ENCODE results near the gene SESTD1.

SESTD1 gene

GRCh38 chr2:179264368-179265081 lies at the start of gene SESTD1:
TSS of gene SESTD1 (minus strand) at chr2:179264832. CDS start at chr2:179191841, 72,991 bp downstream.
- DNase-seq (ENCODE audit: low read depth in 2 of 2) = peak; percentile 31 to 39

- DNase-seq (ENCODE audit: low read depth in 2 of 2) = no peak
Observed at GRCh38 chr2:179313057-179313456, 48.4 kb upstream of the SESTD1 start.

GRCh38 chr2:179311101-179311500 lies 46.5 kb upstream of the SESTD1 start:
- DNase-seq (ENCODE audit: low read depth in 2 of 2) = no peak

GRCh38 chr2:179307616-179308371 lies 43.2 kb upstream of the SESTD1 start:
- DNase-seq (ENCODE audit: low read depth in 2 of 2) = no peak

GRCh38 chr2:179305125-179305524 lies 40.5 kb upstream of the SESTD1 start:
- no peak for DNase-seq (ENCODE audit: low read depth in 2 of 2)

- DNase-seq (ENCODE audit: low read depth in 2 of 2) = no peak
Observed at GRCh38 chr2:179304424-179304823, 39.8 kb upstream of the SESTD1 start.

GRCh38 chr2:179302764-179303571 lies 38.3 kb upstream of the SESTD1 start:
- DNase-seq (ENCODE audit: low read depth in 2 of 2) = no peak

GRCh38 chr2:179302149-179302548 lies 37.5 kb upstream of the SESTD1 start:
- no peak for DNase-seq (ENCODE audit: low read depth in 2 of 2)

- no peak for DNase-seq (ENCODE audit: low read depth in 2 of 2)
Observed at GRCh38 chr2:179298666-179299065, 34.0 kb upstream of the SESTD1 start.

- DNase-seq (ENCODE audit: low read depth in 2 of 2) = no peak
Observed at GRCh38 chr2:179297927-179298326, 33.3 kb upstream of the SESTD1 start.

- DNase-seq (ENCODE audit: low read depth in 2 of 2) = no peak
Observed at GRCh38 chr2:179290329-179290728, 25.7 kb upstream of the SESTD1 start.

- DNase-seq (ENCODE audit: low read depth in 2 of 2) = no peak
Observed at GRCh38 chr2:179285060-179285459, 20.4 kb upstream of the SESTD1 start.

GRCh38 chr2:179277429-179278196 lies 13.0 kb upstream of the SESTD1 start:
- no peak for DNase-seq (ENCODE audit: low read depth in 2 of 2)

GRCh38 chr2:179275253-179276012 lies 10.8 kb upstream of the SESTD1 start:
- no peak for DNase-seq (ENCODE audit: low read depth in 2 of 2)

- no peak for DNase-seq (ENCODE audit: low read depth in 2 of 2)
Observed at GRCh38 chr2:179274749-179275148, 10.1 kb upstream of the SESTD1 start.

- no peak for DNase-seq (ENCODE audit: low read depth in 2 of 2)
Observed at GRCh38 chr2:179273461-179273962, 8.9 kb upstream of the SESTD1 start.

GRCh38 chr2:179272406-179273192 lies 8.0 kb upstream of the SESTD1 start:
- DNase-seq (ENCODE audit: low read depth in 2 of 2) = no peak

GRCh38 chr2:179270689-179271088 lies 6.1 kb upstream of the SESTD1 start:
- DNase-seq (ENCODE audit: low read depth in 2 of 2) = no peak

GRCh38 chr2:179268277-179268925 lies 3.8 kb upstream of the SESTD1 start:
- DNase-seq (ENCODE audit: low read depth in 2 of 2) = no peak
